Panc1 (cell line): ENCODE data around the gene DOCK1.

Experiments
- POLR2AphosphoS5 ChIP-seq: IDR thresholded peaks from 2 replicates; pipeline ENCODE4 v1.6.1; 2012; ENCODE audit warnings: mild to moderate bottlenecking, low read depth, low read length, moderate library complexity
- TF ChIP-seq, protein P1 (sequence below): fragments of 450-650 bp; IDR thresholded peaks from 2 replicates; pipeline ENCODE4 v1.5.1; 2017; ENCODE audit warnings: mild to moderate bottlenecking

GRCh38 chr10:127275793-127276450 lies 370.7 kb downstream of the DOCK1 start:
- TF ChIP-seq, protein P1, sequence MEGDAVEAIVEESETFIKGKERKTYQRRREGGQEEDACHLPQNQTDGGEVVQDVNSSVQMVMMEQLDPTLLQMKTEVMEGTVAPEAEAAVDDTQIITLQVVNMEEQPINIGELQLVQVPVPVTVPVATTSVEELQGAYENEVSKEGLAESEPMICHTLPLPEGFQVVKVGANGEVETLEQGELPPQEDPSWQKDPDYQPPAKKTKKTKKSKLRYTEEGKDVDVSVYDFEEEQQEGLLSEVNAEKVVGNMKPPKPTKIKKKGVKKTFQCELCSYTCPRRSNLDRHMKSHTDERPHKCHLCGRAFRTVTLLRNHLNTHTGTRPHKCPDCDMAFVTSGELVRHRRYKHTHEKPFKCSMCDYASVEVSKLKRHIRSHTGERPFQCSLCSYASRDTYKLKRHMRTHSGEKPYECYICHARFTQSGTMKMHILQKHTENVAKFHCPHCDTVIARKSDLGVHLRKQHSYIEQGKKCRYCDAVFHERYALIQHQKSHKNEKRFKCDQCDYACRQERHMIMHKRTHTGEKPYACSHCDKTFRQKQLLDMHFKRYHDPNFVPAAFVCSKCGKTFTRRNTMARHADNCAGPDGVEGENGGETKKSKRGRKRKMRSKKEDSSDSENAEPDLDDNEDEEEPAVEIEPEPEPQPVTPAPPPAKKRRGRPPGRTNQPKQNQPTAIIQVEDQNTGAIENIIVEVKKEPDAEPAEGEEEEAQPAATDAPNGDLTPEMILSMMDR = no peak
- TF ChIP-seq POLR2AphosphoS5 = no peak
